HepG2 (cell line): ENCODE data around the gene RYK.

ENCODE experiments used
- ETV5 ChIP-seq: IDR thresholded peaks from 2 replicates; pipeline ENCODE4 v1.6.1; 2018; ENCODE audit warnings: missing biosample characterization, missing genetic modification reagents, inconsistent platforms, borderline replicate concordance
- EZH2 ChIP-seq: conservative IDR thresholded peaks from 2 replicates; pipeline ENCODE4 v1.6.1; 2012; ENCODE audit warnings: mild to moderate bottlenecking, low read depth, low read length, moderate library complexity
- GATAD2A ChIP-seq: IDR thresholded peaks from 2 replicates; pipeline ENCODE4 v1.6.1; 2016
- RAD21 ChIP-seq: fragments of 450-650 bp; formaldehyde crosslinking; IDR thresholded peaks from 2 replicates; pipeline ENCODE4 v1.5.0; 2020; ENCODE audit warnings: mild to moderate bottlenecking
- RCOR2 ChIP-seq: IDR thresholded peaks from 2 replicates; pipeline ENCODE4 v1.6.1; 2016; ENCODE audit warnings: missing biosample characterization, missing genetic modification reagents
- ZNF331 ChIP-seq: sonication (generic); formaldehyde crosslinking; IDR thresholded peaks from 2 replicates; pipeline ENCODE4 v1.4.0; 2020; ENCODE audit warnings: missing genetic modification reagents
- TF ChIP-seq, protein P1 (sequence below): sonication (generic); formaldehyde crosslinking; IDR thresholded peaks from 2 replicates; pipeline ENCODE4 v1.5.0; 2020; ENCODE audit warnings: missing genetic modification reagents
- TF ChIP-seq, protein P2 (sequence below): sonication (generic); formaldehyde crosslinking; IDR thresholded peaks from 2 replicates; pipeline ENCODE4 v1.8.1; 2022; ENCODE audit warnings: low read depth, mild to moderate bottlenecking, missing genetic modification reagents

DNA sequence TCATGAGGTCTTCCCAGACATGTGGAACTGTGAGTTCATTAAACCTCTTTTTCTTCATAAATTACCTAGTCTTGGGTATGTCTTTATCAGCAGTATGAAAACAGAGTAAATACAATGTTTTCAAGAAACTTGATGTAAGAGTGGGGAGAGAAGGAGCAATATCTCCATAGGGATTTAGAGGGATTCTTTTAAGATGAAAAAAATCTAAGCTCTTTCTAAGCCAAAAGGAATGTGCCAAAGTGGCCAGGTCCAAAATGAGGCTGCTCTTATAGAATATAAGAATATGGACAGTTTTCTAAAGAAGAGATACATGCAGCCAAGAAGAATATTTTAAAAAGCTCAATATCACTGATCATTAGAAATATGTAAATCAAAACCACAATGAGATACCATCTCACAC, 23.9 kb upstream of the RYK start:
- TF ChIP-seq ZNF331 (CRISPR knock-in tag) (no peak), RAD21 (no peak), GATAD2A (CRISPR knock-in tag) (no peak), ETV5 (CRISPR knock-in tag) (no peak), EZH2 (no peak), RCOR2 (no peak)
- TF ChIP-seq, protein P1, sequence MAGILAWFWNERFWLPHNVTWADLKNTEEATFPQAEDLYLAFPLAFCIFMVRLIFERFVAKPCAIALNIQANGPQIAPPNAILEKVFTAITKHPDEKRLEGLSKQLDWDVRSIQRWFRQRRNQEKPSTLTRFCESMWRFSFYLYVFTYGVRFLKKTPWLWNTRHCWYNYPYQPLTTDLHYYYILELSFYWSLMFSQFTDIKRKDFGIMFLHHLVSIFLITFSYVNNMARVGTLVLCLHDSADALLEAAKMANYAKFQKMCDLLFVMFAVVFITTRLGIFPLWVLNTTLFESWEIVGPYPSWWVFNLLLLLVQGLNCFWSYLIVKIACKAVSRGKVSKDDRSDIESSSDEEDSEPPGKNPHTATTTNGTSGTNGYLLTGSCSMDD (CRISPR knock-in tag) = no peak
- TF ChIP-seq, protein P2, sequence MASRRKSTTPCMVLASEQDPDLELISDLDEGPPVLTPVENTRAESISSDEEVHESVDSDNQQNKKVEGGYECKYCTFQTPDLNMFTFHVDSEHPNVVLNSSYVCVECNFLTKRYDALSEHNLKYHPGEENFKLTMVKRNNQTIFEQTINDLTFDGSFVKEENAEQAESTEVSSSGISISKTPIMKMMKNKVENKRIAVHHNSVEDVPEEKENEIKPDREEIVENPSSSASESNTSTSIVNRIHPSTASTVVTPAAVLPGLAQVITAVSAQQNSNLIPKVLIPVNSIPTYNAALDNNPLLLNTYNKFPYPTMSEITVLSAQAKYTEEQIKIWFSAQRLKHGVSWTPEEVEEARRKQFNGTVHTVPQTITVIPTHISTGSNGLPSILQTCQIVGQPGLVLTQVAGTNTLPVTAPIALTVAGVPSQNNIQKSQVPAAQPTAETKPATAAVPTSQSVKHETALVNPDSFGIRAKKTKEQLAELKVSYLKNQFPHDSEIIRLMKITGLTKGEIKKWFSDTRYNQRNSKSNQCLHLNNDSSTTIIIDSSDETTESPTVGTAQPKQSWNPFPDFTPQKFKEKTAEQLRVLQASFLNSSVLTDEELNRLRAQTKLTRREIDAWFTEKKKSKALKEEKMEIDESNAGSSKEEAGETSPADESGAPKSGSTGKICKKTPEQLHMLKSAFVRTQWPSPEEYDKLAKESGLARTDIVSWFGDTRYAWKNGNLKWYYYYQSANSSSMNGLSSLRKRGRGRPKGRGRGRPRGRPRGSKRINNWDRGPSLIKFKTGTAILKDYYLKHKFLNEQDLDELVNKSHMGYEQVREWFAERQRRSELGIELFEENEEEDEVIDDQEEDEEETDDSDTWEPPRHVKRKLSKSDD (CRISPR knock-in tag) = no peak
